Activated CD8-positive, alpha-beta memory T cell treated with anti-CD3 and anti-CD28 coated beads, Interleukin-2, amount 10 ng/mL, durations not matched to agents 7 days and 5 days (primary cell): ENCODE results near the gene FKBP1B. TPM values are rescaled to one million over a fixed set of nuclear protein-coding genes. Genes with fewer than 3 reads are reported as not detected.
A peak's percentile ranks its signal among the peaks of the same experiment; 100 is the strongest.
"Not testable (repeated sequence)": the region's sequence is repeated elsewhere in the genome, so short reads cannot be mapped to it uniquely, and the experiment has no call there.

ENCODE experiments used
- ATAC-seq: fragments of 150-1000 bp; cut with Tn5 transposase; one replicate; pipeline ENCODE4 v1.10.0; 2021; ENCODE audit warnings: moderate library complexity
- CTCF ChIA-PET: fragments of 350-600 bp; sonication (Branson Sonifier 250); formaldehyde crosslinking; loops from one replicate; lab custom pipeline; 2021; ENCODE audit warnings: antibody characterized with exemption; lab: Charles Lee
- DNase-seq: peaks from one replicate; pipeline ENCODE4 v3.0.0-alpha.2; 2020
- H3K27ac Mint-ChIP-seq: one replicate; pipeline ENCODE4 v1.8.0; 2021; ENCODE audit warnings: mild to moderate bottlenecking, mixed read lengths
- H3K27me3 Mint-ChIP-seq: one replicate; pipeline ENCODE4 v1.8.0; 2021; ENCODE audit warnings: mixed read lengths
- H3K36me3 Mint-ChIP-seq: one replicate; pipeline ENCODE4 v1.8.0; 2021; ENCODE audit warnings: mild to moderate bottlenecking, mixed read lengths
- H3K4me1 Mint-ChIP-seq: one replicate; pipeline ENCODE4 v1.8.0; 2021; ENCODE audit warnings: mixed read lengths
- H3K4me3 Mint-ChIP-seq: one replicate; pipeline ENCODE4 v1.8.0; 2021; ENCODE audit warnings: mild to moderate bottlenecking, moderate library complexity, mixed read lengths
- H3K9me3 Mint-ChIP-seq: one replicate; pipeline ENCODE4 v1.8.0; 2022; ENCODE audit warnings: low read depth, mixed read lengths
- total RNA-seq, 2 experiments: library from RNA; stranded (reverse); gene quantifications; one replicate each; pipeline ENCODE4 v1.2.3, GENCODE V29; 2021

FKBP1B gene
- total RNA-seq = 1 to 10 TPM; 4.6 to 5.5 TPM

- CTCF ChIA-PET = interaction anchor here (0.6 to 2.8 kb wide), 8 partner anchors 11 to 123 kb away, joined by 3 to 18 read pairs (median 4); partner anchors contain the start of genes ATAD2B and TP53I3
- DNase-seq (peak; percentile 86), ATAC-seq (peak; percentile 54)
- peaks cover 2% of the 10 kb centered on the region for H3K27me3 Mint-ChIP-seq
- no peaks in the 10 kb centered on the region for H3K9me3 Mint-ChIP-seq
- H3K4me3 Mint-ChIP-seq = no peak within 1 kb of the TSS
- peaks cover 28% of the 10 kb centered on the region for H3K4me1 Mint-ChIP-seq
- peak within 1 kb of the TSS; percentile 63 for H3K27ac Mint-ChIP-seq
- peaks cover 4% of the 10 kb centered on the region for H3K36me3 Mint-ChIP-seq
Measured at GRCh38 chr2:24049485-24050021, at the start of gene FKBP1B. TSS of gene FKBP1B (plus strand) at chr2:24049741. CDS start at chr2:24049850, 109 bp downstream.

GRCh38 chr2:24007693-24008092 is 41.8 kb upstream of the FKBP1B start:
- peaks cover 36% of the 10 kb centered on the region for H3K27me3 Mint-ChIP-seq
- CTCF ChIA-PET = no interaction called here

GRCh38 chr2:24008672-24009366 is 40.7 kb upstream of the FKBP1B start:
- DNase-seq = no peak
- no peaks in the 10 kb centered on the region for H3K9me3 Mint-ChIP-seq
- H3K4me3 Mint-ChIP-seq = no peak overlapping the region
- ATAC-seq = no peak
- peaks cover 38% of the 10 kb centered on the region for H3K27me3 Mint-ChIP-seq
- no peaks in the 10 kb centered on the region for H3K36me3 Mint-ChIP-seq
- peaks cover 9% of the 10 kb centered on the region for H3K4me1 Mint-ChIP-seq
- CTCF ChIA-PET = interaction anchor here (0.8 kb wide), 1 partner anchor 375 kb away, joined by 3 read pairs; no protein-coding TSS in a partner anchor
- H3K27ac Mint-ChIP-seq = no peak overlapping the region

More at GRCh38 chr2:24007693-24008092, 41.8 kb upstream of the FKBP1B start:
- Mint-ChIP-seq H3K4me1 (peaks cover 9% of the 10 kb centered on the region), H3K27ac (no peak overlapping the region), H3K9me3 (no peaks in the 10 kb centered on the region), H3K36me3 (no peaks in the 10 kb centered on the region), H3K4me3 (no peak overlapping the region)
- no peak for DNase-seq
- no peak for ATAC-seq

GRCh38 chr2:24009367-24009679 is 40.2 kb upstream of the FKBP1B start:
- ATAC-seq = no peak
- Mint-ChIP-seq H3K4me1 (peaks cover 9% of the 10 kb centered on the region), H3K27ac (no peak overlapping the region), H3K27me3 (peaks cover 38% of the 10 kb centered on the region), H3K4me3 (no peak overlapping the region), H3K36me3 (no peaks in the 10 kb centered on the region), H3K9me3 (no peaks in the 10 kb centered on the region)
- CTCF ChIA-PET = no interaction called here
- DNase-seq = no peak

- CTCF ChIA-PET = no interaction called here
- ATAC-seq (peak; percentile 52), DNase-seq (no peak)
- no peaks in the 10 kb centered on the region for H3K36me3 Mint-ChIP-seq
- no peak within 1 kb of the TSS for H3K27ac Mint-ChIP-seq
- H3K9me3 Mint-ChIP-seq = no peaks in the 10 kb centered on the region
- H3K27me3 Mint-ChIP-seq = peaks cover 38% of the 10 kb centered on the region
- peaks cover 9% of the 10 kb centered on the region for H3K4me1 Mint-ChIP-seq
- H3K4me3 Mint-ChIP-seq = no peak within 1 kb of the TSS
Measured at GRCh38 chr2:24009680-24010476, 39.7 kb upstream of the FKBP1B start, which contains the start of gene MFSD2B. TSS of gene MFSD2B (plus strand) at chr2:24010085. CDS start at chr2:24010097, 12 bp downstream.

GRCh38 chr2:24010477-24011249 is 38.9 kb upstream of the FKBP1B start:
- Mint-ChIP-seq H3K9me3 (no peaks in the 10 kb centered on the region), H3K27ac (no peak overlapping the region), H3K36me3 (no peaks in the 10 kb centered on the region), H3K27me3 (peaks cover 38% of the 10 kb centered on the region), H3K4me3 (no peak overlapping the region), H3K4me1 (peaks cover 9% of the 10 kb centered on the region)
- CTCF ChIA-PET = no interaction called here
- no peak for DNase-seq
- peak; percentile 7 for ATAC-seq

GRCh38 chr2:24011250-24012104 is 38.1 kb upstream of the FKBP1B start:
- Mint-ChIP-seq H3K9me3 (no peaks in the 10 kb centered on the region), H3K4me3 (no peak overlapping the region), H3K36me3 (no peaks in the 10 kb centered on the region), H3K27ac (no peak overlapping the region), H3K4me1 (peaks cover 9% of the 10 kb centered on the region), H3K27me3 (peaks cover 38% of the 10 kb centered on the region)
- DNase-seq = no peak
- no peak for ATAC-seq
- CTCF ChIA-PET = no interaction called here

GRCh38 chr2:24012521-24013188 is 36.9 kb upstream of the FKBP1B start:
- CTCF ChIA-PET = interaction anchor here (1.0 kb wide), 1 partner anchor 9 kb away, joined by 3 read pairs; no protein-coding TSS in a partner anchor
- H3K27ac Mint-ChIP-seq = no peak overlapping the region
- H3K36me3 Mint-ChIP-seq = no peaks in the 10 kb centered on the region

GRCh38 chr2:24014902-24015301 is 34.6 kb upstream of the FKBP1B start:
- H3K9me3 Mint-ChIP-seq, ATAC-seq, DNase-seq, H3K4me3 Mint-ChIP-seq, H3K4me1 Mint-ChIP-seq, H3K36me3 Mint-ChIP-seq, H3K27ac Mint-ChIP-seq: not testable (repeated sequence)
- CTCF ChIA-PET = interaction anchor here (1.4 kb wide), 1 partner anchor 11 kb away, joined by 3 read pairs; no protein-coding TSS in a partner anchor
- peaks cover 22% of the 10 kb centered on the region for H3K27me3 Mint-ChIP-seq

More at GRCh38 chr2:24012521-24013188, 36.9 kb upstream of the FKBP1B start:
- Mint-ChIP-seq H3K4me1 (peaks cover 9% of the 10 kb centered on the region), H3K27me3 (peaks cover 38% of the 10 kb centered on the region), H3K4me3 (no peak overlapping the region), H3K9me3 (no peaks in the 10 kb centered on the region)
- no peak for ATAC-seq
- DNase-seq = no peak

GRCh38 chr2:24015562-24016375 is 33.8 kb upstream of the FKBP1B start:
- peaks cover 20% of the 10 kb centered on the region for H3K27me3 Mint-ChIP-seq
- no peaks in the 10 kb centered on the region for H3K36me3 Mint-ChIP-seq
- H3K4me3 Mint-ChIP-seq = no peak overlapping the region
- no peak for ATAC-seq
- H3K9me3 Mint-ChIP-seq = no peaks in the 10 kb centered on the region
- DNase-seq = no peak
- CTCF ChIA-PET = interaction anchor here (0.8 to 1.4 kb wide), 2 partner anchors 12 to 69 kb away, joined by 3 read pairs; partner anchors contain the start of gene TP53I3
- peaks cover 7% of the 10 kb centered on the region for H3K4me1 Mint-ChIP-seq
- no peak overlapping the region for H3K27ac Mint-ChIP-seq

GRCh38 chr2:24016376-24016761 is 33.2 kb upstream of the FKBP1B start:
- no peak for ATAC-seq

More at GRCh38 chr2:24016376-24016761, 33.2 kb upstream of the FKBP1B start:
- Mint-ChIP-seq H3K27me3 (peaks cover 14% of the 10 kb centered on the region), H3K36me3 (no peaks in the 10 kb centered on the region), H3K9me3 (no peaks in the 10 kb centered on the region), H3K4me3 (no peak overlapping the region), H3K27ac (no peak overlapping the region), H3K4me1 (peaks cover 1% of the 10 kb centered on the region)
- CTCF ChIA-PET = interaction anchor here (1.4 kb wide), 1 partner anchor 12 kb away, joined by 3 read pairs; no protein-coding TSS in a partner anchor
- DNase-seq = no peak
